HepG2 (cell line): ENCODE results near the gene CALR.

ENCODE experiments used
- CBX5 ChIP-seq: sonication (generic); formaldehyde crosslinking; IDR thresholded peaks from 2 replicates; pipeline ENCODE4 v1.4.0; 2020; ENCODE audit warnings: missing genetic modification reagents, borderline replicate concordance
- EHMT2 ChIP-seq: fragments of 200-600 bp; sonication (generic); IDR thresholded peaks from 2 replicates; pipeline ENCODE4 v1.7.0; 2017; ENCODE audit warnings: antibody characterized with exemption, low read depth, low read length, borderline replicate concordance
- MXD4 ChIP-seq: IDR thresholded peaks from 2 replicates; pipeline ENCODE4 v1.6.1; 2016; ENCODE audit warnings: mild to moderate bottlenecking, missing biosample characterization, missing genetic modification reagents
- SRSF1 ChIP-seq: fragments of 200-400 bp; formaldehyde crosslinking; optimal IDR thresholded peaks from 2 replicates; pipeline ENCODE3; 2017; ENCODE audit warnings: mild to moderate bottlenecking, low read depth, low read length, moderate library complexity
- ZBTB1 ChIP-seq: sonication (generic); formaldehyde crosslinking; IDR thresholded peaks from 2 replicates; pipeline ENCODE4 v1.4.0; 2020; ENCODE audit warnings: missing genetic modification reagents, borderline replicate concordance
- ZNF3 ChIP-seq: IDR thresholded peaks from 2 replicates; pipeline ENCODE4 v1.7.0; 2017; ENCODE audit warnings: inconsistent platforms
- ZNF329 ChIP-seq: sonication (generic); formaldehyde crosslinking; IDR thresholded peaks from 2 replicates; pipeline ENCODE4 v1.9.0; 2021; ENCODE audit warnings: low read depth, mild to moderate bottlenecking, missing genetic modification reagents
- ZNF879 ChIP-seq: sonication (generic); formaldehyde crosslinking; IDR thresholded peaks from 2 replicates; pipeline ENCODE4 v1.8.1; 2023; ENCODE audit warnings: missing genetic modification reagents
- TF ChIP-seq, protein P1 (sequence below): sonication (generic); formaldehyde crosslinking; IDR thresholded peaks from 2 replicates; pipeline ENCODE4 v1.5.0; 2020; ENCODE audit warnings: missing genetic modification reagents
- TF ChIP-seq, protein P2 (sequence below): IDR thresholded peaks from 2 replicates; pipeline ENCODE4 v1.6.1; 2012; ENCODE audit warnings: low read depth, low read length, improper control_type of control experiment
- TF ChIP-seq, protein P3 (sequence below): sonication (generic); formaldehyde crosslinking; IDR thresholded peaks from 2 replicates; pipeline ENCODE4 v1.5.0; 2020; ENCODE audit warnings: mild to moderate bottlenecking, missing genetic modification reagents, moderate library complexity
- TF ChIP-seq, protein P4 (sequence below): sonication (generic); formaldehyde crosslinking; IDR thresholded peaks from 2 replicates; pipeline ENCODE4 v1.5.1; 2020; ENCODE audit warnings: mild to moderate bottlenecking, missing genetic modification reagents, moderate library complexity
- TF ChIP-seq, protein P5 (sequence below): sonication (generic); formaldehyde crosslinking; IDR thresholded peaks from 2 replicates; pipeline ENCODE4 v1.8.0; 2022; ENCODE audit warnings: mild to moderate bottlenecking, missing genetic modification reagents, moderate library complexity
- TF ChIP-seq, protein P6 (sequence below): IDR thresholded peaks from 2 replicates; pipeline ENCODE4 v1.6.1; 2012; ENCODE audit warnings: inconsistent platforms

DNA sequence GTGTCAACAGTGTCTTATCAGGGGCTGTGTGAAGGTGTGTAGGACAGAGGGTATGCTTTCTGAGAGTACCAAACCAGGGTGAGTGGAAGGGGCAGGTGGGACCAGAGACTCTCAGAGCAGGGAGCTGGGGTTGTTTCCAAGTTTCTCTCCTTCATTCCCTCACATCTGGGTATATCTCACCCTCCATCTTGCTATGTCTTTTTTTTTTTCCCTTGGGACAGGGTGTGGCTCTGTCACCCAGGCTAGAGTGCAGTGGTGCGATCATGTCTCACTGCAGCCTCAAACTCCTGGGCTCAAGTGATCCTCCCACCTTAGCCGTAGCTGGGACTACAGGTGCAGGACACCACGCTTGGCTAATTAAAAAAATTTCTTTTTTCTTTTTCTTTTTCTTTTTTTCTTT, 41.6 kb downstream of the CALR start:
- no peak for TF ChIP-seq ZNF879 (CRISPR knock-in tag)
- no peak for TF ChIP-seq SRSF1
- TF ChIP-seq, protein P1, sequence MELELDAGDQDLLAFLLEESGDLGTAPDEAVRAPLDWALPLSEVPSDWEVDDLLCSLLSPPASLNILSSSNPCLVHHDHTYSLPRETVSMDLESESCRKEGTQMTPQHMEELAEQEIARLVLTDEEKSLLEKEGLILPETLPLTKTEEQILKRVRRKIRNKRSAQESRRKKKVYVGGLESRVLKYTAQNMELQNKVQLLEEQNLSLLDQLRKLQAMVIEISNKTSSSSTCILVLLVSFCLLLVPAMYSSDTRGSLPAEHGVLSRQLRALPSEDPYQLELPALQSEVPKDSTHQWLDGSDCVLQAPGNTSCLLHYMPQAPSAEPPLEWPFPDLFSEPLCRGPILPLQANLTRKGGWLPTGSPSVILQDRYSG (CRISPR knock-in tag), result no peak
- TF ChIP-seq, protein P2, sequence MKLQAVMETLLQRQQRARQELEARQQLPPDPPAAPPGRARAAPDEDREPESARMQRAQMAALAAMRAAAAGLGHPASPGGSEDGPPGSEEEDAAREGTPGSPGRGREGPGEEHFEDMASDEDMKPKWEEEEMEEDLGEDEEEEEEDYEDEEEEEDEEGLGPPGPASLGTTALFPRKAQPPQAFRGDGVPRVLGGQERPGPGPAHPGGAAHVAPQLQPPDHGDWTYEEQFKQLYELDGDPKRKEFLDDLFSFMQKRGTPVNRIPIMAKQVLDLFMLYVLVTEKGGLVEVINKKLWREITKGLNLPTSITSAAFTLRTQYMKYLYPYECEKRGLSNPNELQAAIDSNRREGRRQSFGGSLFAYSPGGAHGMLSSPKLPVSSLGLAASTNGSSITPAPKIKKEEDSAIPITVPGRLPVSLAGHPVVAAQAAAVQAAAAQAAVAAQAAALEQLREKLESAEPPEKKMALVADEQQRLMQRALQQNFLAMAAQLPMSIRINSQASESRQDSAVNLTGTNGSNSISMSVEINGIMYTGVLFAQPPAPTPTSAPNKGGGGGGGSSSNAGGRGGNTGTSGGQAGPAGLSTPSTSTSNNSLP, result no peak
- TF ChIP-seq ZNF3 (CRISPR knock-in tag), result no peak
- TF ChIP-seq, protein P3, sequence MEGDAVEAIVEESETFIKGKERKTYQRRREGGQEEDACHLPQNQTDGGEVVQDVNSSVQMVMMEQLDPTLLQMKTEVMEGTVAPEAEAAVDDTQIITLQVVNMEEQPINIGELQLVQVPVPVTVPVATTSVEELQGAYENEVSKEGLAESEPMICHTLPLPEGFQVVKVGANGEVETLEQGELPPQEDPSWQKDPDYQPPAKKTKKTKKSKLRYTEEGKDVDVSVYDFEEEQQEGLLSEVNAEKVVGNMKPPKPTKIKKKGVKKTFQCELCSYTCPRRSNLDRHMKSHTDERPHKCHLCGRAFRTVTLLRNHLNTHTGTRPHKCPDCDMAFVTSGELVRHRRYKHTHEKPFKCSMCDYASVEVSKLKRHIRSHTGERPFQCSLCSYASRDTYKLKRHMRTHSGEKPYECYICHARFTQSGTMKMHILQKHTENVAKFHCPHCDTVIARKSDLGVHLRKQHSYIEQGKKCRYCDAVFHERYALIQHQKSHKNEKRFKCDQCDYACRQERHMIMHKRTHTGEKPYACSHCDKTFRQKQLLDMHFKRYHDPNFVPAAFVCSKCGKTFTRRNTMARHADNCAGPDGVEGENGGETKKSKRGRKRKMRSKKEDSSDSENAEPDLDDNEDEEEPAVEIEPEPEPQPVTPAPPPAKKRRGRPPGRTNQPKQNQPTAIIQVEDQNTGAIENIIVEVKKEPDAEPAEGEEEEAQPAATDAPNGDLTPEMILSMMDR (CRISPR knock-in tag), result no peak
- TF ChIP-seq, protein P4, sequence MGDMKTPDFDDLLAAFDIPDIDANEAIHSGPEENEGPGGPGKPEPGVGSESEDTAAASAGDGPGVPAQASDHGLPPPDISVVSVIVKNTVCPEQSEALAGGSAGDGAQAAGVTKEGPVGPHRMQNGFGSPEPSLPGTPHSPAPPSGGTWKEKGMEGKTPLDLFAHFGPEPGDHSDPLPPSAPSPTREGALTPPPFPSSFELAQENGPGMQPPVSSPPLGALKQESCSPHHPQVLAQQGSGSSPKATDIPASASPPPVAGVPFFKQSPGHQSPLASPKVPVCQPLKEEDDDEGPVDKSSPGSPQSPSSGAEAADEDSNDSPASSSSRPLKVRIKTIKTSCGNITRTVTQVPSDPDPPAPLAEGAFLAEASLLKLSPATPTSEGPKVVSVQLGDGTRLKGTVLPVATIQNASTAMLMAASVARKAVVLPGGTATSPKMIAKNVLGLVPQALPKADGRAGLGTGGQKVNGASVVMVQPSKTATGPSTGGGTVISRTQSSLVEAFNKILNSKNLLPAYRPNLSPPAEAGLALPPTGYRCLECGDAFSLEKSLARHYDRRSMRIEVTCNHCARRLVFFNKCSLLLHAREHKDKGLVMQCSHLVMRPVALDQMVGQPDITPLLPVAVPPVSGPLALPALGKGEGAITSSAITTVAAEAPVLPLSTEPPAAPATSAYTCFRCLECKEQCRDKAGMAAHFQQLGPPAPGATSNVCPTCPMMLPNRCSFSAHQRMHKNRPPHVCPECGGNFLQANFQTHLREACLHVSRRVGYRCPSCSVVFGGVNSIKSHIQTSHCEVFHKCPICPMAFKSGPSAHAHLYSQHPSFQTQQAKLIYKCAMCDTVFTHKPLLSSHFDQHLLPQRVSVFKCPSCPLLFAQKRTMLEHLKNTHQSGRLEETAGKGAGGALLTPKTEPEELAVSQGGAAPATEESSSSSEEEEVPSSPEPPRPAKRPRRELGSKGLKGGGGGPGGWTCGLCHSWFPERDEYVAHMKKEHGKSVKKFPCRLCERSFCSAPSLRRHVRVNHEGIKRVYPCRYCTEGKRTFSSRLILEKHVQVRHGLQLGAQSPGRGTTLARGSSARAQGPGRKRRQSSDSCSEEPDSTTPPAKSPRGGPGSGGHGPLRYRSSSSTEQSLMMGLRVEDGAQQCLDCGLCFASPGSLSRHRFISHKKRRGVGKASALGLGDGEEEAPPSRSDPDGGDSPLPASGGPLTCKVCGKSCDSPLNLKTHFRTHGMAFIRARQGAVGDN, result no peak
- no peak for TF ChIP-seq ZBTB1
- no peak for TF ChIP-seq EHMT2
- TF ChIP-seq, protein P5, sequence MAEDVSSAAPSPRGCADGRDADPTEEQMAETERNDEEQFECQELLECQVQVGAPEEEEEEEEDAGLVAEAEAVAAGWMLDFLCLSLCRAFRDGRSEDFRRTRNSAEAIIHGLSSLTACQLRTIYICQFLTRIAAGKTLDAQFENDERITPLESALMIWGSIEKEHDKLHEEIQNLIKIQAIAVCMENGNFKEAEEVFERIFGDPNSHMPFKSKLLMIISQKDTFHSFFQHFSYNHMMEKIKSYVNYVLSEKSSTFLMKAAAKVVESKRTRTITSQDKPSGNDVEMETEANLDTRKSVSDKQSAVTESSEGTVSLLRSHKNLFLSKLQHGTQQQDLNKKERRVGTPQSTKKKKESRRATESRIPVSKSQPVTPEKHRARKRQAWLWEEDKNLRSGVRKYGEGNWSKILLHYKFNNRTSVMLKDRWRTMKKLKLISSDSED (CRISPR knock-in tag), result no peak
- no peak for TF ChIP-seq CBX5 (CRISPR knock-in tag)
- no peak for TF ChIP-seq ZNF329 (CRISPR knock-in tag)
- TF ChIP-seq MXD4 (CRISPR knock-in tag), result no peak
- TF ChIP-seq, protein P6, sequence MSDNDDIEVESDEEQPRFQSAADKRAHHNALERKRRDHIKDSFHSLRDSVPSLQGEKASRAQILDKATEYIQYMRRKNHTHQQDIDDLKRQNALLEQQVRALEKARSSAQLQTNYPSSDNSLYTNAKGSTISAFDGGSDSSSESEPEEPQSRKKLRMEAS, result no peak
